Measurements from ENCODE around the gene PARD3. TPM values are rescaled to one million over a fixed set of nuclear protein-coding genes. Genes with fewer than 3 reads are reported as not detected.

The PARD3 gene
- total RNA-seq, 1 donor from 2014 or later, result 0.11 TPM

- Mint-ChIP-seq H3K27ac (no peak overlapping the region), H3K4me3 (no peak overlapping the region), H3K4me1 (no peaks in the 10 kb centered on the region), H3K27me3 (no peaks in the 10 kb centered on the region), H3K9me3 (no peaks in the 10 kb centered on the region), H3K36me3 (ENCODE audit: low read depth) (no peaks in the 10 kb centered on the region)
- intact Hi-C loops (cut with micrococcal nuclease), result no loop called here
- POLR2A ChIA-PET, result no interaction called here
- CTCF ChIA-PET, result no interaction called here
- ATAC-seq (ENCODE audit: low read depth), result no peak
- no peak for TF ChIP-seq CTCF (IDR thresholded peaks at IDR 0.05)
- DNase-seq, result no peak
Measured at GRCh38 chr10:34406463-34407323, 408.4 kb downstream of the PARD3 start.

GRCh38 chr10:34405611-34406462 lies 409.3 kb downstream of the PARD3 start:
- H3K27ac Mint-ChIP-seq, result no peak overlapping the region
- H3K9me3 Mint-ChIP-seq, result no peaks in the 10 kb centered on the region
- H3K36me3 Mint-ChIP-seq (ENCODE audit: low read depth), result no peaks in the 10 kb centered on the region
- ChIA-PET POLR2A (no interaction called here), CTCF (no interaction called here)
- H3K4me1 Mint-ChIP-seq, result no peaks in the 10 kb centered on the region
- no peaks in the 10 kb centered on the region for H3K27me3 Mint-ChIP-seq
- DNase-seq (no peak), ATAC-seq (ENCODE audit: low read depth) (no peak)
- intact Hi-C loops (cut with micrococcal nuclease), result no loop called here
- no peak overlapping the region for H3K4me3 Mint-ChIP-seq
- no peak for TF ChIP-seq CTCF (IDR thresholded peaks at IDR 0.05)

GRCh38 chr10:34403512-34403911 lies 411.6 kb downstream of the PARD3 start:
- H3K4me3 Mint-ChIP-seq, result no peak overlapping the region
- no peak for ATAC-seq (ENCODE audit: low read depth)
- no peaks in the 10 kb centered on the region for H3K4me1 Mint-ChIP-seq
- no peak for DNase-seq
- no peaks in the 10 kb centered on the region for H3K9me3 Mint-ChIP-seq
- H3K27ac Mint-ChIP-seq, result no peak overlapping the region
- CTCF ChIA-PET, result no interaction called here
- no peaks in the 10 kb centered on the region for H3K27me3 Mint-ChIP-seq
- intact Hi-C loops (cut with micrococcal nuclease), result no loop called here
- POLR2A ChIA-PET, result no interaction called here
- H3K36me3 Mint-ChIP-seq (ENCODE audit: low read depth), result no peaks in the 10 kb centered on the region
- TF ChIP-seq CTCF (IDR thresholded peaks at IDR 0.05), result no peak

- TF ChIP-seq CTCF (IDR thresholded peaks at IDR 0.05), result no peak
- H3K4me3 Mint-ChIP-seq, result no peak overlapping the region
- intact Hi-C loops (cut with micrococcal nuclease), result no loop called here
- H3K4me1 Mint-ChIP-seq, result no peaks in the 10 kb centered on the region
- no peak overlapping the region for H3K27ac Mint-ChIP-seq
- no peaks in the 10 kb centered on the region for H3K27me3 Mint-ChIP-seq
- CTCF ChIA-PET, result no interaction called here
- ATAC-seq (ENCODE audit: low read depth) (no peak), DNase-seq (no peak)
- no peaks in the 10 kb centered on the region for H3K36me3 Mint-ChIP-seq (ENCODE audit: low read depth)
- POLR2A ChIA-PET, result no interaction called here
- H3K9me3 Mint-ChIP-seq, result no peaks in the 10 kb centered on the region
Measured at GRCh38 chr10:34400075-34400474, 415.0 kb downstream of the PARD3 start.

GRCh38 chr10:34399013-34399412 lies 416.1 kb downstream of the PARD3 start:
- POLR2A ChIA-PET, result no interaction called here

More at GRCh38 chr10:34399013-34399412, 416.1 kb downstream of the PARD3 start:
- no peak for TF ChIP-seq CTCF (IDR thresholded peaks at IDR 0.05)
- H3K27ac Mint-ChIP-seq, result no peak overlapping the region
- H3K27me3 Mint-ChIP-seq, result no peaks in the 10 kb centered on the region
- no peak overlapping the region for H3K4me3 Mint-ChIP-seq
- no peaks in the 10 kb centered on the region for H3K9me3 Mint-ChIP-seq
- intact Hi-C loops (cut with micrococcal nuclease), result no loop called here
- CTCF ChIA-PET, result no interaction called here
- no peaks in the 10 kb centered on the region for H3K36me3 Mint-ChIP-seq (ENCODE audit: low read depth)
- DNase-seq (no peak), ATAC-seq (ENCODE audit: low read depth) (no peak)
- H3K4me1 Mint-ChIP-seq, result no peaks in the 10 kb centered on the region

Measured in activated B cell treated with CpG ODN at 0.5 μM for 24 hours (primary cell).